GM18508 (cell line): ENCODE results near the gene BOLA2.
A peak's percentile ranks its signal among the peaks of the same experiment; 100 is the strongest.
"Not testable (repeated sequence)": the region's sequence is repeated elsewhere in the genome, so short reads cannot be mapped to it uniquely, and the experiment has no call there.

Experiments used
- ATAC-seq: cut with Tn5 transposase; IDR thresholded peaks from one replicate; pipeline ENCODE4 v1.9.1; 2021; ENCODE audit warnings: moderate number of reproducible peaks; ENCODE audit not compliant: insufficient read depth, unreplicated experiment

BOLA2 gene

DNA sequence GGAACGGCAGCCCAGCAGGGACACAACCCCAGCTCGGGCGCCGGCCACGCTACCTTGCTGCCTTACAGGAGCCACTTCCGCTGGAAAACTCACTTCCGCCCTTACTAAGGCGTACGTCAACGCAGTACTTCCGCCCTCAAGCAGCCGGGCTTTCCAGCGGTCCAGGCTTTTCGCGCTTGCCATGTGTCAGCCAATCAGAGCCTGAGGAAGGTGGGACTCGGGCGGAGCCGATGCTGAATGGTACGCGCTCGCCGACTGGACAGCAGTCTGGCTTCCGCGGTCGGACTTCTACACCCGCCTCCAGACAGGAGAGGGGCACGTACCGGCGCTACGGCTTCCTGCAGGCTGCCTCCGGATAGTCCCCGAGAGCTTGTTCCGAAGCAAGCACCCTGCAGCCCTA, at the start of gene BOLA2, which contains the start of gene SLX1B:
Gene BOLA2, minus strand, starts transcription at position 83 of the 400 bp plus-strand sequence. CDS start 98 bp downstream, outside the sequence.
Gene SLX1B, plus strand, starts transcription at position 265 of the 400 bp plus-strand sequence.
- ATAC-seq = peak; percentile 72

DNA sequence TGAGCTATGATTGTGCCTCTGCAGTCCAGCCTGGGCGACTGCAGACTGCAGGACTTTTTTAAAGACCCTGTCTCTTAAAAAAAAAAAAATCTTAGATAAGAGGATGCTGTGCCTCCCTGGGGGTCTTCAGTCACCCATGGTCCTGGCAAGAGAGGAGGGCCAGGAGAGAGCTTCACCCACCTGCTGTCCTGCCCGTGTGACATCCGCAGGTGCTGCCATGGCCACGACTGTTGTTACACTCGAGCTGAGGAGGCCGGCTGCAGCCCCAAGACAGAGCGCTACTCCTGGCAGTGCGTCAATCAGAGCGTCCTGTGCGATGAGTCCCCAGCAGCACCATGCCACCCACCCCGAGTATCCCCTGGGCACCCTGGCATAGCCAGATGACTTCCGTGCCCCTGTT, 28.1 kb upstream of the BOLA2 start:
- not testable (repeated sequence) for ATAC-seq

DNA sequence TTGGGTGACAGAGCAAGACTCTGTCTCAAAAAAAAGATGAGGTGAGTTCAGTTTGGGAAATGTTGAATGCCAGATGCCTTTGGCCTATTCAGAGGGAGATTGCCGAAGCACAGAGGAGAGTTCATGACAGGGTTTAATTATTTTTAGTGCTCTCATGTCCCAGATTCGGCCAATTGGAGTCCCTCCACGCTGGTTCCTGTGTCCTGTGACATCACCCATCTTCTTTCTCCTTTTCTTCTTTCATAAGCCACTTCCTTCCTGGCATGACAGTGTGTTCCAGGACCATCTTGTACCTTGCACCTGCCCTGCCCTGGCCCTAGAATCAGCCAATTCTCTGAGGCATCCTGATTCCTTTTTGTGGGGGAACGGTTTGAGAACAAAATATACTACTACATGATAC, 17.9 kb upstream of the BOLA2 start:
- not testable (repeated sequence) for ATAC-seq

DNA sequence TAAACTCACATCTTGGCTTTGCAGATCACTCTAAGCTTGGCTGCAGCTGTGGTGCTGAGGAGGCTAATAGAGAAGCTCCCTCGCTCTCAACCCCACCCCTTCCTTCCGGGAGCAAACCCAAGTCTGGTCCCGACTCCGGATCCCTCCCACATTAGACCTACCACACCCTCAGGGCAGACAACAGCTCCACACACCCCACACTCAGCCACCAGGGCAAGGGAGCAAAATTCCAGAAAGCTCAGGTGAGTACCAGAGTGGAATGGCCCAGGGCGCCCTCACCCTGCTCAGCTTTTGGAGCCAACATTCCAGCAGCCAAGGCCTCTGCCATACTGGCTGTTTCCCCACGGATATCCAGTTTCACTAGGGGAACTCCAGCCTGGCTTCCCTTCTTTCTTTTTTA, 15.5 kb upstream of the BOLA2 start:
- not testable (repeated sequence) for ATAC-seq

DNA sequence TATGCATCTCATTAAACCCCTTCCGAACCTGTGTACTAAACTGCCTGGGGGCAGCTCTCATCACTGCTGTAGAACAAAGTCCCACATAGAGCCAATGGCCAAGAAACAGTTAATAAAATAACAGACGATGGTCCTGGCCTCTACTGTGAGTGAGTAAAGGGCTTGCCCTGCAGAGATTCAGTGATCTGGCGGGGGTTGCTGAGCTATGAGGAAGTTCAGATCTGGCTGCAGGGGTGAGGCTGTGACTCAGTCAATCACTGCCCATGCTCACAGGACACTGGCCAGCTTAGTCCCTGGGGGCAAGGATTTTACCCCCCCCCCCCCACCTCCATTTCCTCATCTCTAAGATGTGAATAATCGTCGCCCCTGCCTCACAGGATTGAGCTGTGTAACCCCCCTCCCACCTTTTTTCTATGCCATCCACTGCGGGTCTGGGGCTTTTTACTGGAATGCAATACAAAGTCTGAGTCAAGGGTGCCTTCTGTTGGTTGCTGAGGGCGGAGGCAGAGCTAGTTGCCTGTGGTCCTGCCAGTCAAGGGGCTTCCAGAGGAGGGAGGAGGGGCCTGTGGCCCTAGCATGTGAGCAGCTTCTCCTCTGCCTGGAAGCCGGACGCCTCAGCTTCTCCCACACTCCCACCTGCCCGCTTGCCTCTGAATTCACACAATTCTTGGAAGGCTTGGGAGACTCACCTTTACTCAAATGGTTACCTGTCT, 13.7 kb upstream of the BOLA2 start:
- ATAC-seq = not testable (repeated sequence)

DNA sequence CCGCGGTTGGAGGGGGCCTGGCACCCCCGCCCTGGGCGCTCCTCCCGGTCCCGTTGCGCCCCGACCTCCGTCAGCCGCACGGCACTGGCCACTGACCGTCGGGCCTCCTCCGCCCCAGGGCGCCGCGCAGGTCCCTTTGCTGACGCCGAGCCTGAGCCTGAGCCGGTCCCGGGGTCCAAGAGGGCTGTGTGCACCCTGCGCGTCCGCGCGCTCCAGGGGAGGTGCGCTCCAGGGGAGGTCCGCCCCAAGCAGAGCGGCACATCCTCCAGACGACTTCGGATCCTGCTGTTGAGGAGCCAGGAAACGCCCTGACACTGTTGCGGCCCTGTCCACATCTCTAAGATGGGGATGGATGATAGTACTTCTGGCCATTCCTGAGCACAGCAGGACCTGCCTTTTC, 12.8 kb upstream of the BOLA2 start:
- not testable (repeated sequence) for ATAC-seq

DNA sequence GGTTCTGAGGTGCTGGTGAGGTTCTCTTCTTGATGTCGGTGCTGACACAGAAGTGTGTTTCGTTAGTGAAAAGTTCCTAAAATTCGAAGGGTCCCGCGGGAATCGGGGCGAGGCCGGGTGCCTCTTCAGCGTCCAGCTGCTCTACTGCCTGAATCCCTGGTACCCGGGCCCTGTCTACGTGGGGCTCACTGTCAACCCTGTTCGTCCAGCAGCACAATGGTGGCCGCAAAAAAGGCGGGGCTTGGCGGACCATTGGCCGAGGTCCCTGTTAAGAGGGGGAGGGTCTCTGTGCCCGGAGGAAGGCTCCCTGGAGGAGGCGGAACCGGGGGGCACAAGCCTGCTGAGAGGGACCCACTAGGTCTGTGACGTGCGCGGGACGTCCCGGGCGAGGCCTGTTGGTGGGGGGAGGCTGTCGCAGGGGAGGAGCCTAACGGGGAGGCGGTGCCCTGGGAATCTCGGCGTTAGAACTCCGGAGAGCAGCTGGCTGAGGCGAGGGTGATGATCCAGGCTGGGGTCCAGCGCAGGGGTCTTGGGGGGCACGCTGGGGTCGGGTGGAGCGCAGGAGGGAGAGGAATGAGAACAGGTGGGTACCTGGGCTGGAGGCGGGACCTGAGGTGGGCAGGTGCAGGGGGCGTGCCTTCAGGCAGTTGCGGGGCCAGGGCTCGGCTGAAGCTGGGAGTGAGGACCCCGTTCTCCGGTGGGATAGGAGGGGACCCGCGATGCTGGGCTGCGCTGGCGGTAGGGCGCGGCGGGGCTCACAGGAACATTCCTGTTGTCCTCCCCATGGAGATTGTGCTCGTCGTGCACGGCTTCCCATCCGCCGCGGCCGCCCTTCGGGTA, 12.1 kb upstream of the BOLA2 start:
- not testable (repeated sequence) for ATAC-seq

DNA sequence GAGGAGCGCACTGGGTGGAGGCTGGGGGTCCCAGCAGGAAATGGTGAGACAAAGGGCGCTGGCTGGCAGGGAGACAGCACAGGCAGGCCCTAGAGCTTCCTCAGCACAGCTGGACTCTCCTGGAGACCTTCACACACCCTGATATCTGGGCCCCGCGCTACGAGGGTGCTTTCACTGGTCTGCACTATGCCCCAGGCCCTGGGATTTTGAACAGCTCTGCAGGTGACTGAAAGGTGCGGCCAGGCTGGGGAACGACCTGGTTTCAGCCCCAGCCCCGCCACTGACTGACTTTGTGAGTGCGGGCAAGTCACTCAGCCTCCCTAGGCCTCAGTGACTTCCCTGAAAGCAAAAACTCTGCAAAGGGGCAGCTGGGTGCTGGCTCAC, 6.5 kb upstream of the BOLA2 start:
- ATAC-seq = not testable (repeated sequence)

DNA sequence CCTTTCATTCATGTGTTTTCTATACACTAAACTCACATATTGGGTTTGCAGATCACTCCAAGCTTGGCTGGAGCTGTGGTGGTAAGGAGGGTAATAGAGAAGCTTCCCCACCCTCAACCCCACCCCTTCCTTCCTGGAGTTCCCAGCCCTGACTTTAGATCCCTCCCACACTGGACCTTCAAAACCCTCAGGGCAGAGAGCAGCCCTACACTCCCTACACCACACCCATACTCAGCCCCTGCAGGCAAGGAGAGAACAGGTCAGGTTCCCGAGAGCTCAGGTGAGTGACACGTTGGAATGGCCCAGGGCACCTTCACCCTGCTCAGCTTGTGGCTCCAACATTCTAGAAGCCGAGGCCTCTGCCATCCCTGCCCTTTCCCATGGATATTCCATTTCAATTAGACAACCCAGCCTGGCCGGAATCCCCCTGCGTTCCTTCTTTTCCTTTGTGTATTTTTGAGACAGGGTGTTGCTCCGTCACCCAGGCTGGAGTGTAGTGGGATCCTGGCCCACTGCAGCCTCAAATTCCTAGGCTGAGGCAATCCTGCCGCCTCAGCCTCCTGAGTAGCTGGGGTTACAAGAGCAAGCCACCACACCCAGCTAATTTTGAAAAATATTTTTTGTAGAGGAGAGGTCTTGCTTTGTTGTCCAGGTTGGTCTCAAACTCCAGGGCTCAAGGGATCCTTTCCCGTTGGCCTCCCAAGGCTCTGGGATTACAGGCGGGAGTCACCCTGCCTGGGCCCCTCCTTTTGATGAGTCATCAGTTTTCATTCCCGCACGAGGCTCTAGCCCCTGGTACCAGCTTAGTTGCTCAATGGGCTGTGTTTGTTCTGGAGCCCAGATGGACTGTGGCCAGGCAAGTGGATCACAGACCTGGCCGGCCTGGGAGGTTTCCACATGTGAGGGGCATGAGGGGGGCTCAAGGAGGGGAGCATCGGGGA, 5.8 kb upstream of the BOLA2 start, which contains the start of gene SULT1A4:
Gene SULT1A4, plus strand, starts transcription at position 208 of the 941 bp plus-strand sequence. CDS start 1,473 bp downstream, outside the sequence.
- ATAC-seq = not testable (repeated sequence)

DNA sequence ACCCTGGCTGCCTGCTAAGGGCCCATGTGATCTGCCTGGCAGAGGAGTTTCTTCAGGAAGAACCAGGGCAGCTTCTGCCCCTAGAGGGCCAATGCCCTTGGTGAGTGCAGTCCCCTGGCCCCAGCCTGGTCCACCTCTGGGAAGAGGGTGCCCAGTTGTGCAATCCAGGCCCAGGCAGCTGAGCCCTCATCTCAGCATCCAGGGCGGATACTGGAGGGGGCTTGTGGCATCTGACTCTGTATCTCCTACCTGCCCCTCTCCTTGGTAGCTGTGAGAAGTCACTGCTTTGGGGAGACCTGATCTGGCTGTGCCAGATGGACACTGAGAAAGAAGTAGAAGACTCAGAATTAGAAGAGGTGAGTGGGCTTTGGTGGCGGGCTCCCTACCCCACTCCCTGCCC, 3.5 kb upstream of the BOLA2 start:
- ATAC-seq = not testable (repeated sequence)

DNA sequence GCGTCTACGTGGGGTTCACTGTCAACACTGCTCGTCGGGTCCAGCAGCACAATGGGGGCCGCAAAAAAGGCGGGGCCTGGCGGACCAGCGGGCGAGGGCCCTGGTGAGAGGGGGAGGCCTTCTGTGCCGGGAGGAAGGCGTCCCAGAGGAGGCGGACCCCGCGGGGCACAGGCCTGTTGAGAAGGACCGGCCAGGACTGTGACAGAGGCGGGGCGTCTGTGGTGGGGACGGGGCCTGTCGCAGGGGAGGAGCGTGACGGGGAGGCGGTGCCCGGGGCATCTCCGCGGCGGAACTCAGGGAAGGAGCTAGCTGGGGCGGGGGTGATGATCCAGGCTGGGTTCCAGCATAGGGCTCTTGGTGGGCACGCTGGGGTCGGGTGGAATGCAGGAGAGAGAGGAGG, 677 bp upstream of the BOLA2 start:
- peak; percentile 30 for ATAC-seq

DNA sequence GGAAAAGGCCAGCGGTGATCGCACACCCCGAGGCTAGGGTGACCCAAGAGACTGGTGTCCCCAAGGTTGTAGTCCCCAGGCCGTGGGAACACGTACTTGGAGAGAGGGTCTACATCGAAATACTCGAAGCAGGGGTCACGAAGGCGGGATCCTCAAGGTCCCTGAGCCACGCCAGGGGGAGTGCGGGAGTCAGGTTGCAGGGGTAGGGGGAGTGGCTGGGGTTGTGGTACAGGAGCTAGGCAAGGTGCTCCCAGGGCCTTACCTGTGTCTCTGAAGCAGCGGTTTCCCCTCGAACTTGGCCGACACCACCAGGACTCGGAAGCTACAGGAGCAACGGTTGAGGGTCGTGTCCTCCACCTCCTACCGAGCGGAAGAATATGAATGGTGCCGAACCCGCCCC, 397 bp downstream of the BOLA2 start:
- ATAC-seq = not testable (repeated sequence)

DNA sequence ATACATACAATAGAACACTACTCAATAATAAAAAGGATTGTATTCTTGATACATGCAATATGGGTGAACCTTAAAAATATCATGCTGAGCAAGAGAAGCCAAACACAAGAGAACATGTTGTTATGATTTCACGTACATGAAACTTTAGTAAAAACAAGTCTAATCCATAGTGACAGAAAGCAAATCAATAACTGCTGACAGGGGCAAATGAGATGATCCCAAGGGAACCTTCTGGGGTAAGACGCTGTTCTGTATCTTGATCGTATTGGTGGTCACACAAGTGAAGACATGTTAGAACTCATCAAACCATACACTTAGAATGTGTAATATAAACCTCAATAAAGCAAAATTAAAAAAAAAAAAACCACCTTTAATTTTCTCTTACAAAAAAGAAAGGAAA, 28.8 kb downstream of the BOLA2 start:
- not testable (repeated sequence) for ATAC-seq

DNA sequence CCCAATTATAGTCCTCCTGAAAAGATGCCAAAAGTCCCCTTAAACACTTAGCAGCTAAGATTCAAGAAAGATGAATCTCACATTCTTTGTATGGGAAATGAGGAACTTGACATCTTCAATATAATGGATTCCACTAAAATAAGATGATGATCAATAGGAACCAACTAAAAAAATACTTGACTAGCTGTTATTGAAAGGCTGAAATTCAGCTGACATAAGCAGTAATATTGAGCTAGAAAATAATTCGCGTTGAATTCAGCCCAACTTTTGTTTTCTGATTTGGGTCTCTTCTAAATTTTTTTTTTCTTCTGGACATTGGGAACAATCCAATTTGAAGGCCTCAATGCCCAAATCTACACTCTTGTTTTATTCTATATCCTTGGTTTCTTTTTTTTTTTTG, 30.6 kb downstream of the BOLA2 start:
- not testable (repeated sequence) for ATAC-seq

DNA sequence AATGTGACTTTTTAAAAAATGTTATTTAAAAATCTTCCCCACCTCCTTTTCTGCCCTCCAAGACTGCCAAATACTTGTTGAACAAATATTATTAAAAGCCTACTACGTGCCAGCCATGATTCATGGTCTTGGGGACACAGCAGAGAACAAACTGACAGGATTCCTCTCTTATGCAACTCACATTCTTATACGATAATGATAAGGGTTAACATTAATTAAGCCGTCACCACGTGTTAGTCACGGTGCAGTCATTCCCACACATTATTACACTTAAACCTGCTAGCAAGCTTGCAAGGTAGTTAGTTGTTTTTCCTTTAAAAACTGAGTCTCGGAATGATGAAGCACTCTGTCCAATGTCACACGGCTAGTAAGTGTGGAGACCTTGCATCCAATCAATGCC, 48.9 kb downstream of the BOLA2 start:
- not testable (repeated sequence) for ATAC-seq
